Suprapubic skin (tissue), 4 donors: Measurements from ENCODE around the gene PIGX. TPM values are rescaled to one million over a fixed set of nuclear protein-coding genes. Genes with fewer than 3 reads are reported as not detected.

Experiments used
- DNase-seq, 2 donors: peaks; one replicate each; pipeline ENCODE4 v3.0.0-alpha.2; 2019; ENCODE audit warnings: low spot score in 2 of 2
- H3K27ac ChIP-seq: fragments of 200-600 bp; sonication (generic); one replicate; pipeline ENCODE4 v1.5.1; 2019
- H3K27me3 ChIP-seq: fragments of 200-600 bp; sonication (generic); one replicate; pipeline ENCODE4 v1.5.1; 2019
- H3K36me3 ChIP-seq: fragments of 200-600 bp; sonication (generic); one replicate; pipeline ENCODE4 v1.5.1; 2019
- H3K4me1 ChIP-seq: fragments of 200-600 bp; sonication (generic); one replicate; pipeline ENCODE4 v1.5.1; 2019
- H3K4me3 ChIP-seq: fragments of 200-600 bp; sonication (generic); one replicate; pipeline ENCODE4 v1.5.1; 2019; ENCODE audit warnings: mild to moderate bottlenecking
- H3K9me3 ChIP-seq: fragments of 200-600 bp; sonication (generic); one replicate; pipeline ENCODE4 v1.5.1; 2019
- CTCF ChIP-seq, 2 donors: fragments of 200-600 bp in 1 of 2; fragments of 450-650 bp in 1 of 2; sonication (generic) in 1 of 2; IDR thresholded peaks; one replicate each; pipeline ENCODE4 v1.5.1; 2016 to 2019; ENCODE audit warnings: antibody characterized with exemption in 2 of 2, mild to moderate bottlenecking in 1 of 2, moderate library complexity in 1 of 2
- EP300 ChIP-seq: sonication (generic); formaldehyde crosslinking; IDR thresholded peaks from one replicate; pipeline ENCODE4 v1.6.1; 2017; ENCODE audit warnings: antibody characterized with exemption
- POLR2A ChIP-seq, 2 donors: fragments of 450-650 bp; IDR thresholded peaks; one replicate each; pipeline ENCODE4 v1.6.1; 2017; ENCODE audit warnings: antibody characterized with exemption in 2 of 2, mild to moderate bottlenecking in 2 of 2, moderate library complexity in 2 of 2
- POLR2AphosphoS5 ChIP-seq, 3 donors: sonication (generic); formaldehyde crosslinking; IDR thresholded peaks; one replicate each; pipeline ENCODE4 v1.6.1; 2017; ENCODE audit warnings: antibody characterized with exemption in 3 of 3
- WGBS: methylation state at CpG from one replicate; pipeline ENCODE4 v1.1.5; 2018; 5-methylcytosine and 5-hydroxymethylcytosine counted together
- total RNA-seq, 4 donors: library from RNA; depleted of rRNA; stranded (reverse); fragments of >200 nt; gene quantifications; one replicate each; pipeline ENCODE4 v1.1.0, GENCODE V29; 2016

Gene PIGX
- 10 to 100 TPM; 16.3 to 30.7 (median 24.4) TPM for total RNA-seq

- peak; percentile 86 for DNase-seq
- Histone ChIP-seq H3K4me1 (peaks cover 27% of the 10 kb centered on the region), H3K4me3 (peak within 1 kb of the TSS; percentile 89), H3K9me3 (no peaks in the 10 kb centered on the region), H3K27ac (peak within 1 kb of the TSS; percentile 96), H3K27me3 (no peaks in the 10 kb centered on the region), H3K36me3 (no peaks in the 10 kb centered on the region)
- TF ChIP-seq POLR2A (IDR thresholded peaks at IDR 0.05) = peak in 1 of 2 donors; percentile 46
- TF ChIP-seq CTCF (IDR thresholded peaks at IDR 0.05) = peak in 1 of 2 donors; percentile 7
- no peak for TF ChIP-seq POLR2AphosphoS5 (IDR thresholded peaks at IDR 0.05)
- WGBS = 0% methylated on average over 1 of the region's 68 CpGs
Measured at GRCh38 chr3:196711838-196712513, at the start of gene PIGX, which contains the start of gene CEP19. TSS of gene PIGX (plus strand) at chr3:196712377. TSS of gene CEP19 (minus strand) at chr3:196712250. CDS start at chr3:196708657, 3,593 bp downstream.

- H3K27me3 ChIP-seq = no peaks in the 10 kb centered on the region
- WGBS = 77% methylated on average over 15 of the region's 15 CpGs
- peaks cover 5% of the 10 kb centered on the region for H3K36me3 ChIP-seq
- TF ChIP-seq POLR2AphosphoS5 (IDR thresholded peaks at IDR 0.05) (no peak), POLR2A (IDR thresholded peaks at IDR 0.05) (no peak), CTCF (IDR thresholded peaks at IDR 0.05) (no peak), EP300 (no peak)
- no peak for DNase-seq
- H3K27ac ChIP-seq = no peak overlapping the region
- peaks cover 8% of the 10 kb centered on the region for H3K4me1 ChIP-seq
- H3K9me3 ChIP-seq = no peaks in the 10 kb centered on the region
- H3K4me3 ChIP-seq = no peak overlapping the region
Measured at GRCh38 chr3:196662711-196663571, 49.2 kb upstream of the PIGX start.

DNA sequence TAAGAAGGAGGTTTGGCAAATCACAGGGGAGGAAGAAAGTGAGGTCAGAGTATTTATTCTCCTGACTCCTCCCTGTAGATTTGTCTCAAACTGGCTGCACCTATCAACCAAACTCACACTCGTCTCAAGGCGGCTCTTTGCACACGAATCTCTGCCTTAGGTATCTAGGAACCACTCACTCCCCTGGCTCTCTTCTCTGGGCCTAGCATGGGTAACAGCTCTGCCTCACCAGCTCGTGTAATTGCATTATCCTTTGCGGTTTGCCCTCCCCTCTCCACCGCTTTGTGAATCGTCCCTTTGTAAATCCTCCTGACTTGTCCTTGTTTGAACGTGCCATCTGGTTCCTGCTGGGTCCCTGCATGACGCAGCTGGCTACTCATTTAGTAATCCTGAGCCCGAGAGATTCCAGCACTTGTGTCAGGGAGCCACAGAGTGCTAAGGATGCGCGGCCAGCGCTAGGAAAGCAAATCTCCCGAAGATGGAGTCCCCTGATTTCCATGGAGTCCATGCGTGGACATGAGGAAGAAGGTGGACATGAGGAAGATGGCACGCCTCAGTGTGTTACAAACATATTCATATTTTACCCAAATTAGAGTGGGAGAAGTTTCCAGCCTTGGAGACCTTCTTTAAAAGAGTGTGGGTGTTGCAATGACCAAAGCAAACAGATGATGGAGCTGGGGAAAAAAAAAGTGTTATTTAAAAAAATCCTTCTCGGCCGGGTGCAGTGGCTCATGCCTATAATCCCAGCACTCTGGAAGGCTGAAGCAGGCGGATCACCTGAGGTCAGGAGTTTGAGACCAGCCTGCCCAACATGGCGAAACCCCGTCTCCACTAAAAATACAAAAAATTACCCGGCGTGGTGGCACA is 45.9 kb upstream of the PIGX start:
- Histone ChIP-seq H3K27me3 (no peaks in the 10 kb centered on the region), H3K9me3 (no peaks in the 10 kb centered on the region), H3K36me3 (no peaks in the 10 kb centered on the region), H3K4me1 (peaks cover under 1% of the 10 kb centered on the region), H3K27ac (no peak overlapping the region), H3K4me3 (no peak overlapping the region)
- 48% methylated on average over 23 of the region's 23 CpGs for WGBS
- peak in 1 of 3 donors; percentile 2 for TF ChIP-seq POLR2AphosphoS5 (IDR thresholded peaks at IDR 0.05)
- no peak for TF ChIP-seq CTCF (IDR thresholded peaks at IDR 0.05)
- DNase-seq = no peak

GRCh38 chr3:196667056-196667825 is 44.9 kb upstream of the PIGX start:
- TF ChIP-seq CTCF (IDR thresholded peaks at IDR 0.05) (no peak), POLR2AphosphoS5 (IDR thresholded peaks at IDR 0.05) (no peak), EP300 (no peak), POLR2A (IDR thresholded peaks at IDR 0.05) (no peak)
- H3K36me3 ChIP-seq = no peaks in the 10 kb centered on the region
- no peaks in the 10 kb centered on the region for H3K4me1 ChIP-seq
- no peaks in the 10 kb centered on the region for H3K9me3 ChIP-seq
- no peak overlapping the region for H3K27ac ChIP-seq
- H3K27me3 ChIP-seq = no peaks in the 10 kb centered on the region
- WGBS = 80% methylated on average over 14 of the region's 14 CpGs
- no peak for DNase-seq
- H3K4me3 ChIP-seq = no peak overlapping the region
